GM23338 (cell line): Measurements from ENCODE around the gene METRNL. TPM values are rescaled to one million over a fixed set of nuclear protein-coding genes. Genes with fewer than 3 reads are reported as not detected.

Experiments used
- ATAC-seq: fragments of 200-7000 bp; cut with Tn5 transposase; 3 replicates; pipeline ENCODE4 v1.9.1; 2020
- DNase-seq: peaks from one replicate; pipeline ENCODE4 v3.0.0-alpha.2; 2015; ENCODE audit warnings: low spot score
- H2AFZ ChIP-seq: fragments of 200-600 bp; sonication (generic); 2 replicates; pipeline ENCODE4 v1.8.0; 2016; ENCODE audit warnings: antibody characterized with exemption, mild to moderate bottlenecking, moderate library complexity
- H3F3A ChIP-seq: fragments of 200-600 bp; sonication (generic); replicated peaks from 2 replicates; pipeline ENCODE4 v1.8.0; 2017; ENCODE audit warnings: antibody characterized with exemption, mixed run types, low read depth
- H3K27ac ChIP-seq: fragments of 200-600 bp; sonication (generic); 2 replicates; pipeline ENCODE4 v1.6.1; 2016; ENCODE audit warnings: low read depth
- H3K27me3 ChIP-seq: fragments of 200-600 bp; sonication (generic); 2 replicates; pipeline ENCODE4 v1.8.0; 2016; ENCODE audit warnings: mild to moderate bottlenecking, mixed run types, moderate library complexity; ENCODE audit not compliant: insufficient read depth
- H3K36me3 ChIP-seq: fragments of 200-600 bp; sonication (generic); 2 replicates; pipeline ENCODE4 v1.8.0; 2016; ENCODE audit warnings: mild to moderate bottlenecking; ENCODE audit not compliant: insufficient read depth
- H3K4me1 ChIP-seq: fragments of 200-600 bp; sonication (generic); 2 replicates; pipeline ENCODE4 v1.8.0; 2016; ENCODE audit warnings: mild to moderate bottlenecking, moderate library complexity; ENCODE audit not compliant: insufficient read depth
- H3K4me2 ChIP-seq: fragments of 200-600 bp; sonication (generic); 2 replicates; pipeline ENCODE4 v1.7.1; 2017; ENCODE audit warnings: mixed run types
- H3K4me3 ChIP-seq: fragments of 200-600 bp; sonication (generic); 2 replicates; pipeline ENCODE4 v1.6.1; 2016; ENCODE audit warnings: mixed run types
- H3K79me2 ChIP-seq: fragments of 200-600 bp; sonication (generic); replicated peaks from 2 replicates; pipeline ENCODE4 v1.8.0; 2017; ENCODE audit warnings: mild to moderate bottlenecking; ENCODE audit not compliant: insufficient read depth
- H3K9me2 ChIP-seq: fragments of 200-600 bp; sonication (generic); 2 replicates; pipeline ENCODE4 v1.8.0; 2017; ENCODE audit not compliant: insufficient read depth
- H4K20me1 ChIP-seq: fragments of 200-600 bp; sonication (generic); replicated peaks from 2 replicates; pipeline ENCODE4 v1.8.0; 2017; ENCODE audit warnings: mild to moderate bottlenecking; ENCODE audit not compliant: insufficient read depth
- H3K27ac Mint-ChIP-seq: 2 replicates; pipeline ENCODE4 v1.8.0; 2020; ENCODE audit warnings: inconsistent platforms, mild to moderate bottlenecking, moderate library complexity, mixed read lengths
- H3K27me3 Mint-ChIP-seq: 3 replicates; pipeline ENCODE4 v1.8.0; 2022; ENCODE audit warnings: low read depth, mild to moderate bottlenecking, moderate library complexity, mixed read lengths, inconsistent platforms; ENCODE audit not compliant: insufficient read depth, poor library complexity
- H3K36me3 Mint-ChIP-seq: 3 replicates; pipeline ENCODE4 v1.8.0; 2021; ENCODE audit warnings: low read depth, mild to moderate bottlenecking, inconsistent platforms, moderate library complexity, mixed read lengths
- H3K4me1 Mint-ChIP-seq: 3 replicates; pipeline ENCODE4 v1.8.0; 2020; ENCODE audit warnings: mild to moderate bottlenecking, inconsistent platforms, mixed read lengths
- H3K4me3 Mint-ChIP-seq: 3 replicates; pipeline ENCODE4 v1.8.0; 2021; ENCODE audit warnings: moderate library complexity, mild to moderate bottlenecking, inconsistent platforms, mixed read lengths
- H3K9me3 Mint-ChIP-seq: 3 replicates; pipeline ENCODE4 v1.8.0; 2020; ENCODE audit warnings: moderate library complexity, mild to moderate bottlenecking, inconsistent platforms, mixed read lengths
- CREB1 ChIP-seq: fragments of 250-450 bp; sonication (Bioruptor Pico); IDR thresholded peaks from 2 replicates; pipeline ENCODE4 v1.5.0; 2020; ENCODE audit warnings: low read depth, mild to moderate bottlenecking, moderate library complexity
- EZH2 ChIP-seq: fragments of 200-600 bp; sonication (generic); IDR thresholded peaks from one replicate; pipeline ENCODE4 v1.8.0; 2017; ENCODE audit warnings: antibody characterized with exemption, mild to moderate bottlenecking, low read depth; ENCODE audit not compliant: unreplicated experiment
- EZH2phosphoT487 ChIP-seq: fragments of 200-600 bp; sonication (generic); IDR thresholded peaks from one replicate; pipeline ENCODE4 v1.8.1; 2018; ENCODE audit warnings: antibody characterized with exemption; ENCODE audit not compliant: unreplicated experiment
- JUNB ChIP-seq: IDR thresholded peaks from one replicate; pipeline ENCODE4 v1.6.1; 2016; ENCODE audit warnings: antibody characterized with exemption; ENCODE audit not compliant: unreplicated experiment
- NANOG ChIP-seq: IDR thresholded peaks from 2 replicates; pipeline ENCODE4 v1.6.1; 2016; ENCODE audit warnings: antibody characterized with exemption, borderline replicate concordance
- POLR2AphosphoS5 ChIP-seq: IDR thresholded peaks from 2 replicates; pipeline ENCODE4 v1.6.1; 2016; ENCODE audit warnings: antibody characterized with exemption, low read depth
- STAT1 ChIP-seq: IDR thresholded peaks from one replicate; pipeline ENCODE4 v1.6.1; 2016; ENCODE audit warnings: antibody characterized with exemption; ENCODE audit not compliant: unreplicated experiment
- ZNF114 ChIP-seq: fragments of 250-450 bp; sonication (Bioruptor Pico); IDR thresholded peaks from 2 replicates; pipeline ENCODE4 v1.5.0; 2020; ENCODE audit warnings: mild to moderate bottlenecking, moderate library complexity
- ZNF331 ChIP-seq: fragments of 250-450 bp; sonication (Bioruptor Pico); IDR thresholded peaks from 2 replicates; pipeline ENCODE4 v1.5.0; 2020; ENCODE audit warnings: low read depth, mild to moderate bottlenecking, moderate library complexity
- polyA plus RNA-seq: library from polyadenylated mRNA; unstranded; fragments of >200 nt; fragmentation: Nextera tagmentation; extraction: Ambion mirVana; gene quantifications from 2 replicates; pipeline ENCODE4 v1.2.1, GENCODE V29; 2016
- total RNA-seq: library from RNA; depleted of rRNA; stranded (reverse); fragments of >200 nt; shearing (Covaris generic); gene quantifications from 2 replicates; pipeline ENCODE4 v1.2.3, GENCODE V29; 2014
- TF ChIP-seq, protein P1 (sequence below), 2 experiments: fragments of 200-600 bp in 1 of 2; sonication (generic) in 1 of 2; conservative IDR thresholded peaks; 2 replicates each; pipeline versions ENCODE4 v1.5.1 to v1.6.1; 2016 to 2017; ENCODE audit warnings: antibody characterized with exemption in 2 of 2, low read depth in 2 of 2, mild to moderate bottlenecking in 2 of 2, moderate library complexity in 1 of 2
- TF ChIP-seq, protein P2 (sequence below): fragments of 250-450 bp; sonication (Bioruptor Pico); IDR thresholded peaks from 2 replicates; pipeline ENCODE4 v1.5.0; 2020; ENCODE audit warnings: mild to moderate bottlenecking, moderate library complexity
- TF ChIP-seq, protein P3 (sequence below): IDR thresholded peaks from one replicate; pipeline ENCODE4 v1.6.1; 2018; ENCODE audit warnings: antibody characterized with exemption; ENCODE audit not compliant: unreplicated experiment
- TF ChIP-seq, protein P4 (sequence below): IDR thresholded peaks from 2 replicates; pipeline ENCODE4 v1.6.1; 2016; ENCODE audit warnings: antibody characterized with exemption

METRNL gene
- total and polyA plus RNA-seq, 2 experiments from 2014 or later, result 12.2 to 20.2 TPM

DNA sequence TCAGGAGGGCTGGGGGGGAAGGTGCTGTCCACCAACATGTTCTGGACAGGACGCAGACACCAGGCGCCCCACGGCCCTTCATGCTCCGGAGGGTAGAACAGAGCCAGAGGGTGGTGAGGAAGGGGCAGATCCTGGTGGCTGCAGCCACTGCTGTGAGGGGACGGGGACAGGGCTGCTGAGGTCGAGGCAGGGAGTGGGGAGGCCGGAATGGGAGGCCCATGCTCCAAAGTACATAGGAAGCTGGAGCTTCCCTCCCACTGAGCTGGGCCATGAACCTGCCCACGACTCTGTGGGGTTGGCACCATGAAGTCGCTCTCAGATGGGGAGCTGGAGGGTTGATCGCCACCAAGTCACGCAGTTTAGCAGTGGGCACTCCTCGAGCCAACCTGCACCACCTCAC is 8.0 kb upstream of the METRNL start:
- no peak for TF ChIP-seq STAT1
- TF ChIP-seq JUNB, result no peak
- TF ChIP-seq, protein P1, sequence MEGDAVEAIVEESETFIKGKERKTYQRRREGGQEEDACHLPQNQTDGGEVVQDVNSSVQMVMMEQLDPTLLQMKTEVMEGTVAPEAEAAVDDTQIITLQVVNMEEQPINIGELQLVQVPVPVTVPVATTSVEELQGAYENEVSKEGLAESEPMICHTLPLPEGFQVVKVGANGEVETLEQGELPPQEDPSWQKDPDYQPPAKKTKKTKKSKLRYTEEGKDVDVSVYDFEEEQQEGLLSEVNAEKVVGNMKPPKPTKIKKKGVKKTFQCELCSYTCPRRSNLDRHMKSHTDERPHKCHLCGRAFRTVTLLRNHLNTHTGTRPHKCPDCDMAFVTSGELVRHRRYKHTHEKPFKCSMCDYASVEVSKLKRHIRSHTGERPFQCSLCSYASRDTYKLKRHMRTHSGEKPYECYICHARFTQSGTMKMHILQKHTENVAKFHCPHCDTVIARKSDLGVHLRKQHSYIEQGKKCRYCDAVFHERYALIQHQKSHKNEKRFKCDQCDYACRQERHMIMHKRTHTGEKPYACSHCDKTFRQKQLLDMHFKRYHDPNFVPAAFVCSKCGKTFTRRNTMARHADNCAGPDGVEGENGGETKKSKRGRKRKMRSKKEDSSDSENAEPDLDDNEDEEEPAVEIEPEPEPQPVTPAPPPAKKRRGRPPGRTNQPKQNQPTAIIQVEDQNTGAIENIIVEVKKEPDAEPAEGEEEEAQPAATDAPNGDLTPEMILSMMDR (conservative IDR thresholded peaks at IDR 0.05; ENCODE audit: low read depth in 2 of 2), result no peak
- TF ChIP-seq, protein P2, sequence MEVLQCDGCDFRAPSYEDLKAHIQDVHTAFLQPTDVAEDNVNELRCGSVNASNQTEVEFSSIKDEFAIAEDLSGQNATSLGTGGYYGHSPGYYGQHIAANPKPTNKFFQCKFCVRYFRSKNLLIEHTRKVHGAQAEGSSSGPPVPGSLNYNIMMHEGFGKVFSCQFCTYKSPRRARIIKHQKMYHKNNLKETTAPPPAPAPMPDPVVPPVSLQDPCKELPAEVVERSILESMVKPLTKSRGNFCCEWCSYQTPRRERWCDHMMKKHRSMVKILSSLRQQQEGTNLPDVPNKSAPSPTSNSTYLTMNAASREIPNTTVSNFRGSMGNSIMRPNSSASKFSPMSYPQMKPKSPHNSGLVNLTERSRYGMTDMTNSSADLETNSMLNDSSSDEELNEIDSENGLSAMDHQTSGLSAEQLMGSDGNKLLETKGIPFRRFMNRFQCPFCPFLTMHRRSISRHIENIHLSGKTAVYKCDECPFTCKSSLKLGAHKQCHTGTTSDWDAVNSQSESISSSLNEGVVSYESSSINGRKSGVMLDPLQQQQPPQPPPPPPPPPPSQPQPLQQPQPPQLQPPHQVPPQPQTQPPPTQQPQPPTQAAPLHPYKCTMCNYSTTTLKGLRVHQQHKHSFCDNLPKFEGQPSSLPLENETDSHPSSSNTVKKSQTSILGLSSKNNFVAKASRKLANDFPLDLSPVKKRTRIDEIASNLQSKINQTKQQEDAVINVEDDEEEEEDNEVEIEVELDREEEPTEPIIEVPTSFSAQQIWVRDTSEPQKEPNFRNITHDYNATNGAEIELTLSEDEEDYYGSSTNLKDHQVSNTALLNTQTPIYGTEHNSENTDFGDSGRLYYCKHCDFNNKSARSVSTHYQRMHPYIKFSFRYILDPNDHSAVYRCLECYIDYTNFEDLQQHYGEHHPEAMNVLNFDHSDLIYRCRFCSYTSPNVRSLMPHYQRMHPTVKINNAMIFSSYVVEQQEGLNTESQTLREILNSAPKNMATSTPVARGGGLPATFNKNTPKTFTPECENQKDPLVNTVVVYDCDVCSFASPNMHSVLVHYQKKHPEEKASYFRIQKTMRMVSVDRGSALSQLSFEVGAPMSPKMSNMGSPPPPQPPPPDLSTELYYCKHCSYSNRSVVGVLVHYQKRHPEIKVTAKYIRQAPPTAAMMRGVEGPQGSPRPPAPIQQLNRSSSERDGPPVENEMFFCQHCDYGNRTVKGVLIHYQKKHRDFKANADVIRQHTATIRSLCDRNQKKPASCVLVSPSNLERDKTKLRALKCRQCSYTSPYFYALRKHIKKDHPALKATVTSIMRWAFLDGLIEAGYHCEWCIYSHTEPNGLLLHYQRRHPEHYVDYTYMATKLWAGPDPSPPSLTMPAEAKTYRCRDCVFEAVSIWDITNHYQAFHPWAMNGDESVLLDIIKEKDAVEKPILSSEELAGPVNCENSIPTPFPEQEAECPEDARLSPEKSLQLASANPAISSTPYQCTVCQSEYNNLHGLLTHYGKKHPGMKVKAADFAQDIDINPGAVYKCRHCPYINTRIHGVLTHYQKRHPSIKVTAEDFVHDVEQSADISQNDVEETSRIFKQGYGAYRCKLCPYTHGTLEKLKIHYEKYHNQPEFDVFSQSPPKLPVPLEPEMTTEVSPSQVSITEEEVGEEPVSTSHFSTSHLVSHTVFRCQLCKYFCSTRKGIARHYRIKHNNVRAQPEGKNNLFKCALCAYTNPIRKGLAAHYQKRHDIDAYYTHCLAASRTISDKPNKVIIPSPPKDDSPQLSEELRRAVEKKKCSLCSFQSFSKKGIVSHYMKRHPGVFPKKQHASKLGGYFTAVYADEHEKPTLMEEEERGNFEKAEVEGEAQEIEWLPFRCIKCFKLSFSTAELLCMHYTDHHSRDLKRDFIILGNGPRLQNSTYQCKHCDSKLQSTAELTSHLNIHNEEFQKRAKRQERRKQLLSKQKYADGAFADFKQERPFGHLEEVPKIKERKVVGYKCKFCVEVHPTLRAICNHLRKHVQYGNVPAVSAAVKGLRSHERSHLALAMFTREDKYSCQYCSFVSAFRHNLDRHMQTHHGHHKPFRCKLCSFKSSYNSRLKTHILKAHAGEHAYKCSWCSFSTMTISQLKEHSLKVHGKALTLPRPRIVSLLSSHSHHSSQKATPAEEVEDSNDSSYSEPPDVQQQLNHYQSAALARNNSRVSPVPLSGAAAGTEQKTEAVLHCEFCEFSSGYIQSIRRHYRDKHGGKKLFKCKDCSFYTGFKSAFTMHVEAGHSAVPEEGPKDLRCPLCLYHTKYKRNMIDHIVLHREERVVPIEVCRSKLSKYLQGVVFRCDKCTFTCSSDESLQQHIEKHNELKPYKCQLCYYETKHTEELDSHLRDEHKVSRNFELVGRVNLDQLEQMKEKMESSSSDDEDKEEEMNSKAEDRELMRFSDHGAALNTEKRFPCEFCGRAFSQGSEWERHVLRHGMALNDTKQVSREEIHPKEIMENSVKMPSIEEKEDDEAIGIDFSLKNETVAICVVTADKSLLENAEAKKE (CRISPR knock-in tag), result no peak
- no peak for TF ChIP-seq NANOG
- no peak for TF ChIP-seq CREB1
- TF ChIP-seq, protein P3, sequence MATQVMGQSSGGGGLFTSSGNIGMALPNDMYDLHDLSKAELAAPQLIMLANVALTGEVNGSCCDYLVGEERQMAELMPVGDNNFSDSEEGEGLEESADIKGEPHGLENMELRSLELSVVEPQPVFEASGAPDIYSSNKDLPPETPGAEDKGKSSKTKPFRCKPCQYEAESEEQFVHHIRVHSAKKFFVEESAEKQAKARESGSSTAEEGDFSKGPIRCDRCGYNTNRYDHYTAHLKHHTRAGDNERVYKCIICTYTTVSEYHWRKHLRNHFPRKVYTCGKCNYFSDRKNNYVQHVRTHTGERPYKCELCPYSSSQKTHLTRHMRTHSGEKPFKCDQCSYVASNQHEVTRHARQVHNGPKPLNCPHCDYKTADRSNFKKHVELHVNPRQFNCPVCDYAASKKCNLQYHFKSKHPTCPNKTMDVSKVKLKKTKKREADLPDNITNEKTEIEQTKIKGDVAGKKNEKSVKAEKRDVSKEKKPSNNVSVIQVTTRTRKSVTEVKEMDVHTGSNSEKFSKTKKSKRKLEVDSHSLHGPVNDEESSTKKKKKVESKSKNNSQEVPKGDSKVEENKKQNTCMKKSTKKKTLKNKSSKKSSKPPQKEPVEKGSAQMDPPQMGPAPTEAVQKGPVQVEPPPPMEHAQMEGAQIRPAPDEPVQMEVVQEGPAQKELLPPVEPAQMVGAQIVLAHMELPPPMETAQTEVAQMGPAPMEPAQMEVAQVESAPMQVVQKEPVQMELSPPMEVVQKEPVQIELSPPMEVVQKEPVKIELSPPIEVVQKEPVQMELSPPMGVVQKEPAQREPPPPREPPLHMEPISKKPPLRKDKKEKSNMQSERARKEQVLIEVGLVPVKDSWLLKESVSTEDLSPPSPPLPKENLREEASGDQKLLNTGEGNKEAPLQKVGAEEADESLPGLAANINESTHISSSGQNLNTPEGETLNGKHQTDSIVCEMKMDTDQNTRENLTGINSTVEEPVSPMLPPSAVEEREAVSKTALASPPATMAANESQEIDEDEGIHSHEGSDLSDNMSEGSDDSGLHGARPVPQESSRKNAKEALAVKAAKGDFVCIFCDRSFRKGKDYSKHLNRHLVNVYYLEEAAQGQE, result no peak
- no peak for TF ChIP-seq POLR2AphosphoS5
- TF ChIP-seq, protein P4, sequence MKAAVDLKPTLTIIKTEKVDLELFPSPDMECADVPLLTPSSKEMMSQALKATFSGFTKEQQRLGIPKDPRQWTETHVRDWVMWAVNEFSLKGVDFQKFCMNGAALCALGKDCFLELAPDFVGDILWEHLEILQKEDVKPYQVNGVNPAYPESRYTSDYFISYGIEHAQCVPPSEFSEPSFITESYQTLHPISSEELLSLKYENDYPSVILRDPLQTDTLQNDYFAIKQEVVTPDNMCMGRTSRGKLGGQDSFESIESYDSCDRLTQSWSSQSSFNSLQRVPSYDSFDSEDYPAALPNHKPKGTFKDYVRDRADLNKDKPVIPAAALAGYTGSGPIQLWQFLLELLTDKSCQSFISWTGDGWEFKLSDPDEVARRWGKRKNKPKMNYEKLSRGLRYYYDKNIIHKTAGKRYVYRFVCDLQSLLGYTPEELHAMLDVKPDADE, result no peak
- TF ChIP-seq ZNF114, result no peak
- no peak for TF ChIP-seq EZH2phosphoT487
- no peak for TF ChIP-seq EZH2
- TF ChIP-seq ZNF331 (CRISPR knock-in tag), result no peak
- H3K4me3 ChIP-seq, result no peak overlapping the region
- 0 out of 2 replicates have a peak, but pooled peaks cover under 1% of the 10 kb centered on the region for H3K27me3 ChIP-seq
- H3K9me2 ChIP-seq, result no peaks in the 10 kb centered on the region
- ATAC-seq, result no peak
- H3K79me2 ChIP-seq, result no peaks in the 10 kb centered on the region
- H3F3A ChIP-seq, result no peaks in the 10 kb centered on the region
- no peaks in the 10 kb centered on the region for H3K36me3 ChIP-seq
- Mint-ChIP-seq H3K9me3 (peaks cover 6% of the 10 kb centered on the region; the same call in 2 of the 3 replicates), H3K27me3 (peaks cover 9% of the 10 kb centered on the region), H3K27ac (no peak overlapping the region), H3K4me1 (no peaks in the 10 kb centered on the region; the same call in 2 of the 3 replicates), H3K4me3 (no peak overlapping the region), H3K36me3 (no peaks in the 10 kb centered on the region)
- no peak for DNase-seq
- no peaks in the 10 kb centered on the region for H4K20me1 ChIP-seq
- no peaks in the 10 kb centered on the region for H3K4me1 ChIP-seq
- H3K4me2 ChIP-seq, result no peak overlapping the region
- no peak overlapping the region for H2AFZ ChIP-seq
- H3K27ac ChIP-seq, result no peak overlapping the region
